ENCODE results near the gene LEF1. TPM values are rescaled to one million over a fixed set of nuclear protein-coding genes. Genes with fewer than 3 reads are reported as not detected.

Gene LEF1
- total and polyA plus RNA-seq, 2 donors from 2014 or later: 5.1 to 14.5 TPM

GRCh38 chr4:108068442-108068841 is 100.3 kb downstream of the LEF1 start:
- intact Hi-C loops (cut with DNase I): no loop called here
- H3K4me3 ChIP-seq (ENCODE audit: low read length in 3 of 3): no peak overlapping the region

DNA sequence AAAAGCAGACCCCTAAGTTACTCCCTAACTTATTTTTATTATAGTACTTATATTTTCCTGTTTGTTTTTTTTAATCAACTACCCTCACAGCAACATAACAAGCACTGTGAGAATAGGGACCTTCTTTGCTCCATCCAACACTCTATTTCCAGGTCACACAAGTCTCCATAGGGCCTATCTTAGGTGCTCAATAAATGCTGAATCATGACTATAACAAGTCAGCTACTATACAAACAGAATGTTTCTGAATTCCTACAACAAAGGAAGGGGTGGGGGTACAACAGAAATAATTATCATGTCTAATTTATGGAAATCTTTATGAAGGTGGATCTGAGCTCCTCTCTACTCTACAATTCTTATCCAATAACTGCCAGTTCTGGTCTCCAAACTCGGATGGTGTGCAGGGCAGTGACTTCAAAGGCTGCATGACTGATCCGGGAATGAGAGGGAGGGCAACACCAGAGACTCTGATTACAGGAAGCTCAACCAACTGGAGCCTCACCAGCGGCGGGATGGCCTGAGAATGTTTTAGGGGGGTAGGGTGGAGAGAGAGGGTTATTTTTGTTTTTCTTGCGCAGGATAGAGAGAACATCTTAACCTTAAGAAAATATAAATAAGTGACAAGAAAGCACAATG is 107.9 kb downstream of the LEF1 start:
- no peak for TF ChIP-seq CTCF (IDR thresholded peaks at IDR 0.05; ENCODE audit: borderline replicate concordance, extremely low read depth, insufficient read depth)
- no peaks in the 10 kb centered on the region for H3K27me3 ChIP-seq (ENCODE audit: control insufficient read depth, insufficient read depth, low read length)
- no peak overlapping the region for H3K9ac ChIP-seq (ENCODE audit: low read length in 3 of 3)
- H3K36me3 ChIP-seq (ENCODE audit: control insufficient read depth in 2 of 3, insufficient read depth in 3 of 3, low read length in 3 of 3): no peaks in the 10 kb centered on the region
- peak in 4 of 5 donors; percentile 68 to 90 (median 78) for DNase-seq
- H3K4me1 ChIP-seq (ENCODE audit: control insufficient read depth in 2 of 3, insufficient read depth in 2 of 3, low read depth in 1 of 3, low read length in 3 of 3): no peaks in the 10 kb centered on the region
- no peak overlapping the region for H3K4me3 ChIP-seq (ENCODE audit: low read length in 3 of 3)
- intact Hi-C loops (cut with DNase I): no loop called here
- no peak overlapping the region for H3K27ac ChIP-seq (ENCODE audit: low read depth in 2 of 2, low read length in 2 of 2)
- FAIRE-seq: no peak
- H3K9me3 ChIP-seq (ENCODE audit: control insufficient read depth in 2 of 3, insufficient read depth in 1 of 3, low read length in 3 of 3): peaks cover 0 to 2% (median 0%) of the 10 kb centered on the region in 3 donors

More at GRCh38 chr4:108068442-108068841, 100.3 kb downstream of the LEF1 start:
- Histone ChIP-seq H3K9ac (ENCODE audit: low read length in 3 of 3) (no peak overlapping the region), H3K36me3 (ENCODE audit: control insufficient read depth in 2 of 3, insufficient read depth in 3 of 3, low read length in 3 of 3) (peaks cover 0 to 2% (median 0%) of the 10 kb centered on the region in 3 donors), H3K4me1 (ENCODE audit: control insufficient read depth in 2 of 3, insufficient read depth in 2 of 3, low read depth in 1 of 3, low read length in 3 of 3) (no peaks in the 10 kb centered on the region), H3K27me3 (ENCODE audit: control insufficient read depth, insufficient read depth, low read length) (no peaks in the 10 kb centered on the region), H3K9me3 (ENCODE audit: control insufficient read depth in 2 of 3, insufficient read depth in 1 of 3, low read length in 3 of 3) (peaks cover 0 to 2% (median 0%) of the 10 kb centered on the region in 3 donors), H3K27ac (ENCODE audit: low read depth in 2 of 2, low read length in 2 of 2) (no peak overlapping the region)
- DNase-seq: no peak
- FAIRE-seq: no peak
- no peak for TF ChIP-seq CTCF (IDR thresholded peaks at IDR 0.05; ENCODE audit: borderline replicate concordance, extremely low read depth, insufficient read depth)

- Histone ChIP-seq H3K36me3 (ENCODE audit: control insufficient read depth in 2 of 3, insufficient read depth in 3 of 3, low read length in 3 of 3) (no peaks in the 10 kb centered on the region), H3K4me3 (ENCODE audit: low read length in 3 of 3) (no peak overlapping the region), H3K9ac (ENCODE audit: low read length in 3 of 3) (no peak overlapping the region), H3K9me3 (ENCODE audit: control insufficient read depth in 2 of 3, insufficient read depth in 1 of 3, low read length in 3 of 3) (peaks cover 0 to 2% (median 0%) of the 10 kb centered on the region in 3 donors), H3K4me1 (ENCODE audit: control insufficient read depth in 2 of 3, insufficient read depth in 2 of 3, low read depth in 1 of 3, low read length in 3 of 3) (no peaks in the 10 kb centered on the region), H3K27me3 (ENCODE audit: control insufficient read depth, insufficient read depth, low read length) (no peaks in the 10 kb centered on the region), H3K27ac (ENCODE audit: low read depth in 2 of 2, low read length in 2 of 2) (no peak overlapping the region)
- intact Hi-C loops (cut with DNase I): no loop called here
- FAIRE-seq (no peak), DNase-seq (peak in 3 of 5 donors; percentile 43 to 78 (median 68))
- no peak for TF ChIP-seq CTCF (IDR thresholded peaks at IDR 0.05; ENCODE audit: borderline replicate concordance, extremely low read depth, insufficient read depth)
Measured at GRCh38 chr4:108060164-108060563, 108.6 kb downstream of the LEF1 start.

Data from kidney (tissue), 14 donors.